ENCODE results near the gene ITPKC. TPM values are rescaled to one million over a fixed set of nuclear protein-coding genes. Genes with fewer than 3 reads are reported as not detected.

The ITPKC gene
- total and polyA plus RNA-seq, 2 of the 13 experiments (the other 11 are each of a cell fraction or from before 2014, with no cell fraction given) = 6.9 to 11.2 TPM

DNA sequence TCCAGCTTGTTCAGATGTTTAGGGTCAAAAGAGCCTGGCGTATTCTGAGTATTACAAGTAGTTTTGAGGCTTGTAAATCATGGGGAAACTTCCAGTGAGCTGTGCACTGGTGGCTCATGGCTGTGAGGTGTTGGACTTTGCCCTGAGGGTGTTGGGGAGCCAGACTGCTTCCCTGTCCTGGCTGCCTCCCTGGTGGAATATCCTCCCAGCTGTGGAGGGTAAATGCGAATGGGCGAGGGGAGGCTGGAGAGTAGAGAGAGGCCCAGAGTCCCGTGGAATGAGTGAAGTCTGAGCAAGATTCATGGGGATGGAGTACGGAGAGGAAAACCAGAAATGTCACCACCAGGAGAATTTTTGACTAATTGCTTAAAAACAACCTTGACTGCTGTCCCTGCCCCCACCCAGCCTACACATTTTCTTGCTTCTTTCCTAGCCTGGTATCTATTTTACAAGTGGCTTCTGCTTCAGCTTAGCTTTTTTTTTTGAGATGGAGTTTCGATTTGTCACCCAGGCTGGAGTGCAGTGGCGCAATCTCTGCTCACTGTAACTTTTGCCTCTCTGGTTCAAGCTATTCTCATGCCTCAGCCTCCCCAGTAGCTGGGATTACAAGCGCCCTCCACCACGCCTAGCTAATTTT lies 37.8 kb downstream of the ITPKC start (continued):
- TF ChIP-seq, protein P1, sequence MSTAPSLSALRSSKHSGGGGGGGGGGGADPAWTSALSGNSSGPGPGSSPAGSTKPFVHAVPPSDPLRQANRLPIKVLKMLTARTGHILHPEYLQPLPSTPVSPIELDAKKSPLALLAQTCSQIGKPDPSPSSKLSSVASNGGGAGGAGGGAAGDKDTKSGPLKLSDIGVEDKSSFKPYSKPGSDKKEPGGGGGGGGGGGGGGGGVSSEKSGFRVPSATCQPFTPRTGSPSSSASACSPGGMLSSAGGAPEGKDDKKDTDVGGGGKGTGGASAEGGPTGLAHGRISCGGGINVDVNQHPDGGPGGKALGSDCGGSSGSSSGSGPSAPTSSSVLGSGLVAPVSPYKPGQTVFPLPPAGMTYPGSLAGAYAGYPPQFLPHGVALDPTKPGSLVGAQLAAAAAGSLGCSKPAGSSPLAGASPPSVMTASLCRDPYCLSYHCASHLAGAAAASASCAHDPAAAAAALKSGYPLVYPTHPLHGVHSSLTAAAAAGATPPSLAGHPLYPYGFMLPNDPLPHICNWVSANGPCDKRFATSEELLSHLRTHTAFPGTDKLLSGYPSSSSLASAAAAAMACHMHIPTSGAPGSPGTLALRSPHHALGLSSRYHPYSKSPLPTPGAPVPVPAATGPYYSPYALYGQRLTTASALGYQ (CRISPR knock-in tag; IDR thresholded peaks at IDR 0.05) = 0 out of 2 replicates have a peak, but pooled peaks have one; percentile 44
- TF ChIP-seq ZNF703 (CRISPR knock-in tag; IDR thresholded peaks at IDR 0.05; ENCODE audit: borderline replicate concordance) = no peak
- TF ChIP-seq KDM1A (CRISPR knock-in tag; IDR thresholded peaks at IDR 0.05) = no peak
- no peak for TF ChIP-seq ZNF850 (CRISPR knock-in tag; conservative IDR thresholded peaks at IDR 0.05)
- TF ChIP-seq, protein P2, sequence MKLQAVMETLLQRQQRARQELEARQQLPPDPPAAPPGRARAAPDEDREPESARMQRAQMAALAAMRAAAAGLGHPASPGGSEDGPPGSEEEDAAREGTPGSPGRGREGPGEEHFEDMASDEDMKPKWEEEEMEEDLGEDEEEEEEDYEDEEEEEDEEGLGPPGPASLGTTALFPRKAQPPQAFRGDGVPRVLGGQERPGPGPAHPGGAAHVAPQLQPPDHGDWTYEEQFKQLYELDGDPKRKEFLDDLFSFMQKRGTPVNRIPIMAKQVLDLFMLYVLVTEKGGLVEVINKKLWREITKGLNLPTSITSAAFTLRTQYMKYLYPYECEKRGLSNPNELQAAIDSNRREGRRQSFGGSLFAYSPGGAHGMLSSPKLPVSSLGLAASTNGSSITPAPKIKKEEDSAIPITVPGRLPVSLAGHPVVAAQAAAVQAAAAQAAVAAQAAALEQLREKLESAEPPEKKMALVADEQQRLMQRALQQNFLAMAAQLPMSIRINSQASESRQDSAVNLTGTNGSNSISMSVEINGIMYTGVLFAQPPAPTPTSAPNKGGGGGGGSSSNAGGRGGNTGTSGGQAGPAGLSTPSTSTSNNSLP (IDR thresholded peaks at IDR 0.05; ENCODE audit: low read depth, low read length) = no peak
- TF ChIP-seq ZNF788 (CRISPR knock-in tag; IDR thresholded peaks at IDR 0.05; ENCODE audit: borderline replicate concordance) = no peak
- no peak for TF ChIP-seq TAF1 (CRISPR knock-in tag; IDR thresholded peaks at IDR 0.05)
- TF ChIP-seq ZSCAN9 (CRISPR knock-in tag; IDR thresholded peaks at IDR 0.05; ENCODE audit: borderline replicate concordance) = no peak
- TF ChIP-seq, protein P3, sequence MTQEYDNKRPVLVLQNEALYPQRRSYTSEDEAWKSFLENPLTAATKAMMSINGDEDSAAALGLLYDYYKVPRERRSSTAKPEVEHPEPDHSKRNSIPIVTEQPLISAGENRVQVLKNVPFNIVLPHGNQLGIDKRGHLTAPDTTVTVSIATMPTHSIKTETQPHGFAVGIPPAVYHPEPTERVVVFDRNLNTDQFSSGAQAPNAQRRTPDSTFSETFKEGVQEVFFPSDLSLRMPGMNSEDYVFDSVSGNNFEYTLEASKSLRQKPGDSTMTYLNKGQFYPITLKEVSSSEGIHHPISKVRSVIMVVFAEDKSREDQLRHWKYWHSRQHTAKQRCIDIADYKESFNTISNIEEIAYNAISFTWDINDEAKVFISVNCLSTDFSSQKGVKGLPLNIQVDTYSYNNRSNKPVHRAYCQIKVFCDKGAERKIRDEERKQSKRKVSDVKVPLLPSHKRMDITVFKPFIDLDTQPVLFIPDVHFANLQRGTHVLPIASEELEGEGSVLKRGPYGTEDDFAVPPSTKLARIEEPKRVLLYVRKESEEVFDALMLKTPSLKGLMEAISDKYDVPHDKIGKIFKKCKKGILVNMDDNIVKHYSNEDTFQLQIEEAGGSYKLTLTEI (CRISPR knock-in tag; conservative IDR thresholded peaks at IDR 0.05) = no peak
- TF ChIP-seq TCF7L2 (IDR thresholded peaks at IDR 0.05; ENCODE audit: low read depth, low read length) = no peak
- no peak for TF ChIP-seq ZNF746 (CRISPR knock-in tag; IDR thresholded peaks at IDR 0.05)
- no peak for TF ChIP-seq ZSCAN20 (CRISPR knock-in tag; IDR thresholded peaks at IDR 0.05; ENCODE audit: borderline replicate concordance)
- no peak for TF ChIP-seq TMF1 (CRISPR knock-in tag; IDR thresholded peaks at IDR 0.05; ENCODE audit: low read depth)
- TF ChIP-seq, protein P4, sequence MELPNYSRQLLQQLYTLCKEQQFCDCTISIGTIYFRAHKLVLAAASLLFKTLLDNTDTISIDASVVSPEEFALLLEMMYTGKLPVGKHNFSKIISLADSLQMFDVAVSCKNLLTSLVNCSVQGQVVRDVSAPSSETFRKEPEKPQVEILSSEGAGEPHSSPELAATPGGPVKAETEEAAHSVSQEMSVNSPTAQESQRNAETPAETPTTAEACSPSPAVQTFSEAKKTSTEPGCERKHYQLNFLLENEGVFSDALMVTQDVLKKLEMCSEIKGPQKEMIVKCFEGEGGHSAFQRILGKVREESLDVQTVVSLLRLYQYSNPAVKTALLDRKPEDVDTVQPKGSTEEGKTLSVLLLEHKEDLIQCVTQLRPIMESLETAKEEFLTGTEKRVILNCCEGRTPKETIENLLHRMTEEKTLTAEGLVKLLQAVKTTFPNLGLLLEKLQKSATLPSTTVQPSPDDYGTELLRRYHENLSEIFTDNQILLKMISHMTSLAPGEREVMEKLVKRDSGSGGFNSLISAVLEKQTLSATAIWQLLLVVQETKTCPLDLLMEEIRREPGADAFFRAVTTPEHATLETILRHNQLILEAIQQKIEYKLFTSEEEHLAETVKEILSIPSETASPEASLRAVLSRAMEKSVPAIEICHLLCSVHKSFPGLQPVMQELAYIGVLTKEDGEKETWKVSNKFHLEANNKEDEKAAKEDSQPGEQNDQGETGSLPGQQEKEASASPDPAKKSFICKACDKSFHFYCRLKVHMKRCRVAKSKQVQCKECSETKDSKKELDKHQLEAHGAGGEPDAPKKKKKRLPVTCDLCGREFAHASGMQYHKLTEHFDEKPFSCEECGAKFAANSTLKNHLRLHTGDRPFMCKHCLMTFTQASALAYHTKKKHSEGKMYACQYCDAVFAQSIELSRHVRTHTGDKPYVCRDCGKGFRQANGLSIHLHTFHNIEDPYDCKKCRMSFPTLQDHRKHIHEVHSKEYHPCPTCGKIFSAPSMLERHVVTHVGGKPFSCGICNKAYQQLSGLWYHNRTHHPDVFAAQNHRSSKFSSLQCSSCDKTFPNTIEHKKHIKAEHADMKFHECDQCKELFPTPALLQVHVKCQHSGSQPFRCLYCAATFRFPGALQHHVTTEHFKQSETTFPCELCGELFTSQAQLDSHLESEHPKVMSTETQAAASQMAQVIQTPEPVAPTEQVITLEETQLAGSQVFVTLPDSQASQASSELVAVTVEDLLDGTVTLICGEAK (IDR thresholded peaks at IDR 0.05) = no peak
- TF ChIP-seq, protein P4 (CRISPR knock-in tag; IDR thresholded peaks at IDR 0.05) = no peak
- TF ChIP-seq POLR2G (IDR thresholded peaks at IDR 0.05; ENCODE audit: low read depth, low read length) = peak; percentile 48; the same call in 1 of the 2 replicates

Measured in HepG2 (cell line).